ENCODE data around the gene ZNF576. TPM values are rescaled to one million over a fixed set of nuclear protein-coding genes. Genes with fewer than 3 reads are reported as not detected.

The ZNF576 gene
- total and polyA plus RNA-seq, 2 of the 4 experiments (the other 2 are of a cell fraction) = 13.8 to 19.5 TPM

DNA sequence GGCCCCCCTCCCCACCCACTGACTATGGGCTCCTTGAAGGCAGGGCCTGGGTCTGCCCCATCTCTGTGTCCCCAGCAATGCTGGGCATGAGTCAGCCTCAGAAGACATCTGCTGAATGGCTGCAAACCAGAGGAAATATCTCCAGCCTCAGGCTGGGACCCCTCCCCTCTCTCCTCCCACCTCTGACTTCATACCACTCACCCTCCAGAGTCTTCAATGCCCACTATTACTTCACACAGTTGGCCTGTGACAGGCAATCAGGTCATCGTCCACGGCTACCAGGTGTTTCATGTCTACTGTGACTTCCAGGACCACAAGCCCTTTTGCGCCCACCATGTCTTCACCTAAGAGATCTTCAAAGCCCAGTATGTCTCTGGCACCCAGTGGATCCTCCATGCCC is 15.4 kb downstream of the ZNF576 start, which contains the start of gene SRRM5:
SRRM5 (plus strand) TSS at position 301 of the 400 bp plus-strand sequence; CDS start at position 335, 34 bp downstream.
- intact Hi-C loops (cut with micrococcal nuclease) = no loop called here
- Histone ChIP-seq H4K91ac (ENCODE audit: insufficient read depth, low read depth, low read length) (no peak within 1 kb of the TSS), H3K27me3 (ENCODE audit: control insufficient read depth, insufficient read depth, low read length) (no peaks in the 10 kb centered on the region), H2AK5ac (ENCODE audit: low read depth, low read length) (no peak within 1 kb of the TSS; the same call in 1 of the 2 replicates), H4K5ac (ENCODE audit: low read depth, low read length) (no peak within 1 kb of the TSS), H3K27ac (ENCODE audit: insufficient read depth, low read length) (no peak within 1 kb of the TSS), H3K56ac (ENCODE audit: extremely low read depth, insufficient read depth, low read length) (no peak within 1 kb of the TSS), H3K9ac (ENCODE audit: low read depth, low read length) (no peak within 1 kb of the TSS), H2BK15ac (ENCODE audit: low read depth, low read length) (no peak within 1 kb of the TSS), H3K14ac (replicated peaks; ENCODE audit: low read depth, low read length) (no peak within 1 kb of the TSS), H3K9me3 (ENCODE audit: control insufficient read depth, insufficient read depth, low read length) (no peaks in the 10 kb centered on the region), H3K4me2 (ENCODE audit: low read depth, low read length) (no peak within 1 kb of the TSS), H3K18ac (ENCODE audit: low read depth, low read length) (no peak within 1 kb of the TSS), H4K20me1 (ENCODE audit: insufficient read depth, low read length) (peaks cover 17% of the 10 kb centered on the region), H3K4me1 (ENCODE audit: control insufficient read depth, insufficient read depth, low read length) (no peaks in the 10 kb centered on the region), H2BK20ac (ENCODE audit: low read depth, low read length) (no peak within 1 kb of the TSS), H3K23ac (ENCODE audit: low read depth, low read length) (no peak within 1 kb of the TSS), H3K4ac (ENCODE audit: low read depth, low read length) (no peak within 1 kb of the TSS), H2AFZ (replicated peaks; ENCODE audit: low read length, poor library complexity) (no peak within 1 kb of the TSS), H2BK120ac (ENCODE audit: low read depth, low read length) (no peak within 1 kb of the TSS), H3K79me1 (ENCODE audit: low read depth in 1 of 2, low read length in 2 of 2) (peaks cover 28 to 66% of the 10 kb centered on the region in 2 experiments), H2BK5ac (ENCODE audit: low read depth, low read length, poor library complexity, severe bottlenecking) (no peak within 1 kb of the TSS), H2AK9ac (replicated peaks; ENCODE audit: low read depth, low read length, poor library complexity) (peak within 1 kb of the TSS; percentile 82), H3K4me3 (ENCODE audit: insufficient read depth, low read depth, low read length) (no peak within 1 kb of the TSS), H4K8ac (ENCODE audit: low read depth in 2 of 2, low read length in 2 of 2) (no peak within 1 kb of the TSS), H3K9me1 (ENCODE audit: insufficient read depth, low read length) (peaks cover 9% of the 10 kb centered on the region), H3K36me3 (ENCODE audit: control insufficient read depth, insufficient read depth, low read length) (peaks cover 32% of the 10 kb centered on the region)
- ATAC-seq (ENCODE audit: low read depth) = no peak
- BruUV-seq (replicated peaks) = no TSS peak
- TF ChIP-seq RFX5 (IDR thresholded peaks at IDR 0.05; ENCODE audit: low read depth, low read length) (no peak), NFE2L2 (IDR thresholded peaks at IDR 0.05; ENCODE audit: low read depth, low read length) (no peak), MXI1 (IDR thresholded peaks at IDR 0.05; ENCODE audit: borderline replicate concordance, low read depth, low read length) (no peak), CEBPB (IDR thresholded peaks at IDR 0.05; ENCODE audit: low read depth, low read length) (no peak), MAFK (IDR thresholded peaks at IDR 0.05; ENCODE audit: low read depth, low read length) (no peak), SMC3 (IDR thresholded peaks at IDR 0.05; ENCODE audit: low read depth, low read length) (no peak), MAZ (IDR thresholded peaks at IDR 0.05; ENCODE audit: borderline replicate concordance, low read depth, low read length) (no peak), BHLHE40 (IDR thresholded peaks at IDR 0.05; ENCODE audit: low read depth, low read length) (no peak), FOS (IDR thresholded peaks at IDR 0.05; ENCODE audit: low read depth, low read length) (no peak), RCOR1 (IDR thresholded peaks at IDR 0.05; ENCODE audit: insufficient replicate concordance, low read length) (no peak)
- TF ChIP-seq, protein P1, sequence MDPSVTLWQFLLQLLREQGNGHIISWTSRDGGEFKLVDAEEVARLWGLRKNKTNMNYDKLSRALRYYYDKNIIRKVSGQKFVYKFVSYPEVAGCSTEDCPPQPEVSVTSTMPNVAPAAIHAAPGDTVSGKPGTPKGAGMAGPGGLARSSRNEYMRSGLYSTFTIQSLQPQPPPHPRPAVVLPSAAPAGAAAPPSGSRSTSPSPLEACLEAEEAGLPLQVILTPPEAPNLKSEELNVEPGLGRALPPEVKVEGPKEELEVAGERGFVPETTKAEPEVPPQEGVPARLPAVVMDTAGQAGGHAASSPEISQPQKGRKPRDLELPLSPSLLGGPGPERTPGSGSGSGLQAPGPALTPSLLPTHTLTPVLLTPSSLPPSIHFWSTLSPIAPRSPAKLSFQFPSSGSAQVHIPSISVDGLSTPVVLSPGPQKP (IDR thresholded peaks at IDR 0.05; ENCODE audit: borderline replicate concordance, low read depth, low read length) = no peak
- TF ChIP-seq, protein P2, sequence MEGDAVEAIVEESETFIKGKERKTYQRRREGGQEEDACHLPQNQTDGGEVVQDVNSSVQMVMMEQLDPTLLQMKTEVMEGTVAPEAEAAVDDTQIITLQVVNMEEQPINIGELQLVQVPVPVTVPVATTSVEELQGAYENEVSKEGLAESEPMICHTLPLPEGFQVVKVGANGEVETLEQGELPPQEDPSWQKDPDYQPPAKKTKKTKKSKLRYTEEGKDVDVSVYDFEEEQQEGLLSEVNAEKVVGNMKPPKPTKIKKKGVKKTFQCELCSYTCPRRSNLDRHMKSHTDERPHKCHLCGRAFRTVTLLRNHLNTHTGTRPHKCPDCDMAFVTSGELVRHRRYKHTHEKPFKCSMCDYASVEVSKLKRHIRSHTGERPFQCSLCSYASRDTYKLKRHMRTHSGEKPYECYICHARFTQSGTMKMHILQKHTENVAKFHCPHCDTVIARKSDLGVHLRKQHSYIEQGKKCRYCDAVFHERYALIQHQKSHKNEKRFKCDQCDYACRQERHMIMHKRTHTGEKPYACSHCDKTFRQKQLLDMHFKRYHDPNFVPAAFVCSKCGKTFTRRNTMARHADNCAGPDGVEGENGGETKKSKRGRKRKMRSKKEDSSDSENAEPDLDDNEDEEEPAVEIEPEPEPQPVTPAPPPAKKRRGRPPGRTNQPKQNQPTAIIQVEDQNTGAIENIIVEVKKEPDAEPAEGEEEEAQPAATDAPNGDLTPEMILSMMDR (conservative IDR thresholded peaks at IDR 0.05; ENCODE audit: low read depth, low read length) = no peak
- CTCF ChIA-PET = no interaction called here
- dilution Hi-C loops (cut with HindIII; ENCODE audit: low sequenced_read_pairs, unreplicated experiment) = no loop called here
- no peak for DNase-seq
- WGBS, 2 experiments (ENCODE audit: extremely low coverage in 2 of 2, insufficient read length in 1 of 2) = 92% methylated on average over 2 of the region's 3 CpGs; no CpG with 5 or more reads in 1 of the 2 experiments
- POLR2A ChIA-PET (ENCODE audit: unreplicated experiment) = no interaction called here
- in situ Hi-C loops (cut with MboI; ENCODE audit: low sequenced_read_pairs) = no loop called here

All from IMR-90 (cell line).